GM10266 (cell line): Measurements from ENCODE around the gene ATXN7L3.

Experiments
- DNase-seq: peaks from one replicate; pipeline ENCODE4 v3.0.0; 2012; ENCODE audit errors: extremely low spot score
- CTCF ChIP-seq: IDR thresholded peaks from 2 replicates; pipeline ENCODE4 v1.5.1; 2012; ENCODE audit warnings: mild to moderate bottlenecking, low read depth; ENCODE audit not compliant: control insufficient read depth, insufficient read depth; ENCODE audit errors: missing control alignments

ATXN7L3 gene

GRCh38 chr17:44216694-44217093 is 17.0 kb upstream of the ATXN7L3 start:
- no peak for DNase-seq

GRCh38 chr17:44216173-44216572 is 16.5 kb upstream of the ATXN7L3 start:
- no peak for DNase-seq
- no peak for TF ChIP-seq CTCF

More at GRCh38 chr17:44216694-44217093, 17.0 kb upstream of the ATXN7L3 start:
- no peak for TF ChIP-seq CTCF

- no peak for DNase-seq
- TF ChIP-seq CTCF = no peak
Measured at GRCh38 chr17:44214896-44215295, 15.2 kb upstream of the ATXN7L3 start.

- TF ChIP-seq CTCF = no peak
- no peak for DNase-seq
Measured at GRCh38 chr17:44214230-44214494, 14.5 kb upstream of the ATXN7L3 start.

- TF ChIP-seq CTCF = no peak
- DNase-seq = no peak
Measured at GRCh38 chr17:44213403-44214229, 13.9 kb upstream of the ATXN7L3 start.

GRCh38 chr17:44212507-44213402 is 13.1 kb upstream of the ATXN7L3 start:
- no peak for TF ChIP-seq CTCF
- no peak for DNase-seq
